Activated CD4-positive, alpha-beta memory T cell treated with anti-CD3 and anti-CD28 coated beads for 36 hours (primary cell): ENCODE measurements around the gene RAD51B. TPM values are rescaled to one million over a fixed set of nuclear protein-coding genes. Genes with fewer than 3 reads are reported as not detected.

Experiments used
- CTCF ChIA-PET: fragments of 350-600 bp; sonication (Branson Sonifier 250); formaldehyde crosslinking; loops from one replicate; lab custom pipeline; 2021; ENCODE audit warnings: antibody characterized with exemption, inconsistent platforms; lab: Charles Lee
- POLR2A ChIA-PET: fragments of 350-600 bp; sonication (Branson Sonifier 250); formaldehyde crosslinking; loops from one replicate; lab custom pipeline; 2021; ENCODE audit warnings: antibody characterized with exemption; lab: Charles Lee
- DNase-seq: peaks from one replicate; pipeline ENCODE4 v3.0.0-alpha.2; 2020
- H3K27ac Mint-ChIP-seq: one replicate; pipeline ENCODE4 v1.8.0; 2021; ENCODE audit warnings: mixed read lengths
- H3K27me3 Mint-ChIP-seq: one replicate; pipeline ENCODE4 v1.8.0; 2021; ENCODE audit warnings: mixed read lengths
- H3K36me3 Mint-ChIP-seq: one replicate; pipeline ENCODE4 v1.8.0; 2021; ENCODE audit warnings: mixed read lengths
- H3K4me1 Mint-ChIP-seq: one replicate; pipeline ENCODE4 v1.8.0; 2021; ENCODE audit warnings: low read depth, mixed read lengths
- H3K4me3 Mint-ChIP-seq: one replicate; pipeline ENCODE4 v1.8.0; 2021; ENCODE audit warnings: mild to moderate bottlenecking, mixed read lengths
- H3K9me3 Mint-ChIP-seq: one replicate; pipeline ENCODE4 v1.8.0; 2021; ENCODE audit warnings: mixed read lengths
- intact Hi-C: fragments of 100-400 bp; cut with micrococcal nuclease; formaldehyde crosslinking; loops from one replicate; pipeline ENCODE4 v1.15.1; 2023
- total RNA-seq, 2 experiments: library from RNA; stranded (reverse); gene quantifications; one replicate each; pipeline ENCODE4 v1.2.3, GENCODE V29; 2021

The RAD51B gene
- total RNA-seq, 2 experiments from 2014 or later: 32.3 to 34.3 TPM

- H3K9me3 Mint-ChIP-seq: no peaks in the 10 kb centered on the region
- peaks cover 2% of the 10 kb centered on the region for H3K36me3 Mint-ChIP-seq
- ChIA-PET CTCF (no interaction called here), POLR2A (no interaction called here)
- intact Hi-C loops: no loop called here
- peaks cover 2% of the 10 kb centered on the region for H3K4me1 Mint-ChIP-seq
- no peak overlapping the region for H3K4me3 Mint-ChIP-seq
- H3K27ac Mint-ChIP-seq: no peak overlapping the region
- no peak for DNase-seq
- no peaks in the 10 kb centered on the region for H3K27me3 Mint-ChIP-seq
Observed at GRCh38 chr14:68446243-68447040, 626.9 kb downstream of the RAD51B start.

DNA sequence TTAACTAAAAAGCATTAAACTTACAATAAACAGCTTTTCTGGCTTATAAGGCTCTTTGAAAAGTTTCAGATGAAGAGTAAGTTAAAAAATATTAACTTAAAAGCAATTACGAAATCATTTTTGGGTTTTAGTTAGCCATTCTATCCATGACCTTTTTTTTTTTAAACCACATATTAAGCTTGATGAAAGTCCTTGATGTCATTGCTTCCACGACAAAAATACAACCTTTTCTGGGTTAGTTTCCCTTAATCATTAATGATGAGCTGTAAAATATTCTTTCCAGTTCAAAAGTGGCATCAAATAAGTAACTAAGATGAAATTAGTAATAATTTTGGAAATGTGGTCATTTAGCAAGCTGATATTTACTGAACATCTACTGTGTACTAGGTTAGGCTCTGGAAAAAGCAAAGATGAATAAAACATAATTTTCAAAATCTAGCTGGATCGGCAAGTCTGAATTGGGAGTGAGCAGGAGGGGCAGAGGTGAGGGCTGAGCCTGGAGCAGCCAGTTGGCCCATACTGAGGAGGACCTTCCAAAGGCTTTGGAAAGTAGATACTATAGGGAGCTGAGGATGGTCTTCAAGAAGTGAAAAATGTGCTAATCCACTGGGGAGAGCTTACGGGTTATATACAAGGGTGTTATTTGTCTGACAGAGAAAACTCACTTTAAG, 628.1 kb downstream of the RAD51B start:
- Mint-ChIP-seq H3K27me3 (no peaks in the 10 kb centered on the region), H3K4me3 (no peak overlapping the region), H3K27ac (no peak overlapping the region), H3K36me3 (peaks cover 2% of the 10 kb centered on the region), H3K4me1 (no peaks in the 10 kb centered on the region), H3K9me3 (no peaks in the 10 kb centered on the region)
- ChIA-PET POLR2A (no interaction called here), CTCF (interaction anchor here (0.7 kb wide), 1 partner anchor 117 kb away, joined by 3 read pairs; no protein-coding TSS in a partner anchor)
- intact Hi-C loops: no loop called here
- DNase-seq: no peak

- H3K4me1 Mint-ChIP-seq: no peaks in the 10 kb centered on the region
- peaks cover 2% of the 10 kb centered on the region for H3K36me3 Mint-ChIP-seq
- no peaks in the 10 kb centered on the region for H3K27me3 Mint-ChIP-seq
- H3K9me3 Mint-ChIP-seq: no peaks in the 10 kb centered on the region
- intact Hi-C loops: no loop called here
- no peak overlapping the region for H3K4me3 Mint-ChIP-seq
- ChIA-PET POLR2A (no interaction called here), CTCF (no interaction called here)
- no peak for DNase-seq
- H3K27ac Mint-ChIP-seq: no peak overlapping the region
Observed at GRCh38 chr14:68448252-68448902, 628.8 kb downstream of the RAD51B start.

- H3K4me1 Mint-ChIP-seq: no peaks in the 10 kb centered on the region
- ChIA-PET CTCF (no interaction called here), POLR2A (no interaction called here)
- no peak for DNase-seq
- intact Hi-C loops: no loop called here
- H3K27ac Mint-ChIP-seq: no peak overlapping the region
- H3K4me3 Mint-ChIP-seq: no peak overlapping the region
- H3K27me3 Mint-ChIP-seq: no peaks in the 10 kb centered on the region
- H3K9me3 Mint-ChIP-seq: peaks cover 6% of the 10 kb centered on the region
- H3K36me3 Mint-ChIP-seq: peaks cover 2% of the 10 kb centered on the region
Observed at GRCh38 chr14:68449561-68450181, 630.1 kb downstream of the RAD51B start.

DNA sequence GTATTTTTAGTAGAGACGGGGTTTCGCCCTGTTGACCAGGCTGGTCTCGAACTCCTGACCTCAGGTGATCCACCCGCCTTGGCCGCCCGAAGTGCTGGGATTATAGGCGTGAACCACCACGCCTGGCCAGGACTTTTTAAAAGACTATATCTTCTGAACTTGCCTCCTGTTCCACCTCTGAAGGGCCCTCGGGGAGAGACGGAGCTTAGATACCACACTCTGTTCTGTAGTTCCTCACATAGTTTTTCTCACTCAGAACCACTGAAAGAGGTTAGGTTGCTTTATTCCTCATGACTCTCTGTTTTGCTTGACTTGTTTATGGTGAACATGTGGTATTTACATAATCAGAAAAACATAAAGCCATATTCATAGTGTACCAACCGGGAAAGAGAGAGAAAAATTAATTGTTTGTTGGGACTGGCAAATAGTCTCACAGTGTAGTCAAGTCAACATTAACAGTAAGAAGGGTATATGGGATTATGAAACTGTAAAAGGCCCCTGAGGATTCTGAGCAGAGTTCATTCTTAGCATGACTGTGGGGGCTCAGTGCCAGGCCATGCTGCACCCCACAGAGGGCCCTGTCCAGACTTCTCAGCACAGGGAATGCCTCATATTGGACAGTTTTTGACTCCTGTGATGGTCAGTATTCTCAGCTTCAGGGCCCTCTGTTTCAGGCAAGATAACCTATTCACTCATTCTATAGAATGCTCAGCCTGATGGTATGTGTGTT, 631.0 kb downstream of the RAD51B start:
- DNase-seq: no peak
- ChIA-PET CTCF (no interaction called here), POLR2A (no interaction called here)
- Mint-ChIP-seq H3K36me3 (peaks cover 3% of the 10 kb centered on the region), H3K9me3 (peaks cover 9% of the 10 kb centered on the region), H3K27me3 (no peaks in the 10 kb centered on the region), H3K4me3 (no peak overlapping the region), H3K4me1 (no peaks in the 10 kb centered on the region), H3K27ac (no peak overlapping the region)
- intact Hi-C loops: no loop called here

DNA sequence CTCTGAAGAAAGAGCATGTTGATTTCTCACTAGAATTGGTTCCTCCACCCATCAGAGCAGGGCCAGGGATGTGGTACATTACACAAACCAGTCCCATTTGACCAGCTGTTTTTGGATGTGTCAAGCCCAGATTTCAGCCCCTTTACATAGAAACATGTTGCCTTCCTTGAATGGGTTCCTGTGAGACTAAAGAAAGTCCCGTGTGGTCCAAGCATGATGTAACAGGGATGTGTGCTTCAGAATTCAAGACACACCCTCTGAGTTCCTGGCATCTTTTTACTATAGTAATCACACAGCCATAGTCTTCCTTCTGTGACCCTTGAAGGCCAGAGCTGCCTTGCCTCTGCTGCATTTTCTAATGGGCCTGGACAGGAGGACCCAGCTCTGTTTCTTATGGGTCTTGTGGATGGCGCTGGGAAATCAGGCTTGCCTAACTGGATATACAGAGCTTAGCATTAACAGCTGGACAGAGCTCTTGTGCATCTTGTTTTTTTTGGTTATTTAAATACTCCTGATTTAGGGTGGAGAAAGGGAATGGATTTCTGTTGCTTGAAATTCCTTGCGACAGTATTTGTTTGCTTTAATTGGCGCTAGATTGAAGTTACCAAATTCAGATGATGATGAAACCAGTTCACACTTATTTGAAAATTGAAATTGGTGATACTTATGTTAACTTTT, 632.3 kb downstream of the RAD51B start:
- CTCF ChIA-PET: no interaction called here
- POLR2A ChIA-PET: no interaction called here
- DNase-seq: no peak
- H3K27me3 Mint-ChIP-seq: no peaks in the 10 kb centered on the region
- no peak overlapping the region for H3K27ac Mint-ChIP-seq
- no peaks in the 10 kb centered on the region for H3K4me1 Mint-ChIP-seq
- peaks cover 3% of the 10 kb centered on the region for H3K36me3 Mint-ChIP-seq
- peaks cover 13% of the 10 kb centered on the region for H3K9me3 Mint-ChIP-seq
- H3K4me3 Mint-ChIP-seq: no peak overlapping the region
- intact Hi-C loops: no loop called here

DNA sequence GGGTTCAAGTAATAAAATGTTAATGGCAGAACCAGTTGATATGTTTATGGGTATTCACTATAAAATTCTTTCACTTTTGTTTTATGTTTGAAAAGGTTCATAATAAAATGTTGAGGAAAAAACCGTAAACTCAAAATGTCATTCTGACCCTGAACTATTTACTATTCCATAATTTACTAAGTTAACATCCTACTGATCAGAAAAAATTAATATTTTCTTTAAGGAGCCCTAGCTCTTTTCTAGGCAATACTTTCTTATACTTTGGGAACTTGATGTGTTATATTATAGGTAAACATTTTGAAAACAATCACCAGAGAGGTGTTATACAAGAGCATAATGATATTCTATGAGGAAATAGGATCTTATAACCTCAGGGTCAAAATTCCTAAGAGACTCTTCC, 638.7 kb downstream of the RAD51B start:
- Mint-ChIP-seq H3K36me3 (peaks cover 1% of the 10 kb centered on the region), H3K27me3 (no peaks in the 10 kb centered on the region), H3K27ac (no peak overlapping the region), H3K4me3 (no peak overlapping the region), H3K4me1 (no peaks in the 10 kb centered on the region), H3K9me3 (peaks cover 13% of the 10 kb centered on the region)
- intact Hi-C loops: no loop called here
- CTCF ChIA-PET: no interaction called here
- POLR2A ChIA-PET: no interaction called here
- no peak for DNase-seq

- peaks cover 1% of the 10 kb centered on the region for H3K36me3 Mint-ChIP-seq
- H3K27ac Mint-ChIP-seq: no peak overlapping the region
- H3K4me3 Mint-ChIP-seq: no peak overlapping the region
- ChIA-PET POLR2A (no interaction called here), CTCF (no interaction called here)
- no peak for DNase-seq
- peaks cover 10% of the 10 kb centered on the region for H3K9me3 Mint-ChIP-seq
- H3K27me3 Mint-ChIP-seq: no peaks in the 10 kb centered on the region
- intact Hi-C loops: no loop called here
- peaks cover under 1% of the 10 kb centered on the region for H3K4me1 Mint-ChIP-seq
Observed at GRCh38 chr14:68458840-68459469, 639.4 kb downstream of the RAD51B start.

GRCh38 chr14:68459480-68460136, 640.0 kb downstream of the RAD51B start:
- ChIA-PET POLR2A (no interaction called here), CTCF (no interaction called here)
- H3K27me3 Mint-ChIP-seq: no peaks in the 10 kb centered on the region
- H3K9me3 Mint-ChIP-seq: peaks cover 7% of the 10 kb centered on the region
- H3K4me1 Mint-ChIP-seq: peaks cover 3% of the 10 kb centered on the region
- intact Hi-C loops: no loop called here
- H3K4me3 Mint-ChIP-seq: no peak overlapping the region
- H3K36me3 Mint-ChIP-seq: peaks cover 1% of the 10 kb centered on the region
- DNase-seq: no peak
- no peak overlapping the region for H3K27ac Mint-ChIP-seq

- H3K4me1 Mint-ChIP-seq: peaks cover 3% of the 10 kb centered on the region
- peaks cover 4% of the 10 kb centered on the region for H3K9me3 Mint-ChIP-seq
- no peak overlapping the region for H3K4me3 Mint-ChIP-seq
- ChIA-PET POLR2A (no interaction called here), CTCF (no interaction called here)
- H3K27ac Mint-ChIP-seq: no peak overlapping the region
- no peaks in the 10 kb centered on the region for H3K27me3 Mint-ChIP-seq
- no peak for DNase-seq
- intact Hi-C loops: no loop called here
- H3K36me3 Mint-ChIP-seq: no peaks in the 10 kb centered on the region
Observed at GRCh38 chr14:68460541-68460940, 641.0 kb downstream of the RAD51B start.

- intact Hi-C loops: no loop called here
- POLR2A ChIA-PET: no interaction called here
- H3K27me3 Mint-ChIP-seq: no peaks in the 10 kb centered on the region
- DNase-seq: no peak
- H3K27ac Mint-ChIP-seq: no peak overlapping the region
- H3K4me3 Mint-ChIP-seq: no peak overlapping the region
- CTCF ChIA-PET: interaction anchor here (0.6 to 0.7 kb wide), 2 partner anchors 152 to 364 kb away, joined by 3 read pairs; no protein-coding TSS in a partner anchor
- H3K36me3 Mint-ChIP-seq: no peaks in the 10 kb centered on the region
- peaks cover 3% of the 10 kb centered on the region for H3K4me1 Mint-ChIP-seq
- no peaks in the 10 kb centered on the region for H3K9me3 Mint-ChIP-seq
Observed at GRCh38 chr14:68461086-68461485, 641.5 kb downstream of the RAD51B start.
